HG03045 (cell line): ENCODE data around the gene SYT1.

ENCODE experiments used
- ATAC-seq: cut with Tn5 transposase; IDR thresholded peaks from one replicate; pipeline ENCODE4 v1.9.1; 2021; ENCODE audit warnings: mild to moderate bottlenecking, moderate library complexity; ENCODE audit not compliant: unreplicated experiment

The SYT1 gene

GRCh38 chr12:78888568-78888967 is 24.0 kb downstream of the SYT1 start:
- peak; percentile 64 for ATAC-seq

GRCh38 chr12:78891646-78892353 is 27.2 kb downstream of the SYT1 start:
- ATAC-seq: no peak

- no peak for ATAC-seq
Observed at GRCh38 chr12:78898416-78898815, 33.8 kb downstream of the SYT1 start.

GRCh38 chr12:78914859-78915331 is 50.3 kb downstream of the SYT1 start:
- ATAC-seq: no peak

GRCh38 chr12:78916845-78917480 is 52.4 kb downstream of the SYT1 start:
- no peak for ATAC-seq

GRCh38 chr12:78917513-78917912 is 52.9 kb downstream of the SYT1 start:
- no peak for ATAC-seq

GRCh38 chr12:78918268-78918667 is 53.7 kb downstream of the SYT1 start:
- no peak for ATAC-seq

- no peak for ATAC-seq
Observed at GRCh38 chr12:78928200-78929074, 63.9 kb downstream of the SYT1 start.

GRCh38 chr12:78929075-78929418 is 64.5 kb downstream of the SYT1 start:
- no peak for ATAC-seq

GRCh38 chr12:78931466-78931990 is 67.0 kb downstream of the SYT1 start:
- ATAC-seq: no peak

GRCh38 chr12:78933014-78933413 is 68.4 kb downstream of the SYT1 start:
- ATAC-seq: no peak

GRCh38 chr12:78938341-78939084 is 73.9 kb downstream of the SYT1 start:
- ATAC-seq: no peak

GRCh38 chr12:78949532-78949931 is 85.0 kb downstream of the SYT1 start:
- ATAC-seq: no peak

- no peak for ATAC-seq
Observed at GRCh38 chr12:78951803-78952551, 87.4 kb downstream of the SYT1 start.

- ATAC-seq: no peak
Observed at GRCh38 chr12:78952552-78952929, 88.0 kb downstream of the SYT1 start.

GRCh38 chr12:78958941-78959340 is 94.4 kb downstream of the SYT1 start:
- no peak for ATAC-seq

GRCh38 chr12:78959556-78959955 is 95.0 kb downstream of the SYT1 start:
- ATAC-seq: no peak

- no peak for ATAC-seq
Observed at GRCh38 chr12:78961171-78961570, 96.6 kb downstream of the SYT1 start.

GRCh38 chr12:78963439-78964227 is 99.1 kb downstream of the SYT1 start:
- ATAC-seq: no peak
